Adipocyte (in vitro differentiated cells): ENCODE results near the gene JADE1.
A peak's percentile ranks its signal among the peaks of the same experiment; 100 is the strongest.

ENCODE experiments used
- DNase-seq: peaks from one replicate; pipeline ENCODE4 v3.0.0-alpha.2; 2015; ENCODE audit warnings: low read depth
- H3K27me3 ChIP-seq: replicated peaks from 2 replicates; pipeline ENCODE4 v1.7.0; 2013; ENCODE audit warnings: mild to moderate bottlenecking, low read length, moderate library complexity; ENCODE audit not compliant: control insufficient read depth, insufficient read depth
- H3K36me3 ChIP-seq: 2 replicates; pipeline ENCODE4 v1.7.0; 2013; ENCODE audit warnings: low read length, mild to moderate bottlenecking, moderate library complexity; ENCODE audit not compliant: control insufficient read depth, insufficient read depth, severe bottlenecking
- H3K4me1 ChIP-seq: 2 replicates; pipeline ENCODE4 v1.7.0; 2013; ENCODE audit warnings: mild to moderate bottlenecking, low read length, moderate library complexity; ENCODE audit not compliant: control insufficient read depth, insufficient read depth
- H3K4me3 ChIP-seq: 2 replicates; pipeline ENCODE4 v1.7.0; 2013; ENCODE audit warnings: mild to moderate bottlenecking, low read length, moderate library complexity
- H3K9ac ChIP-seq: 2 replicates; pipeline ENCODE4 v1.7.0; 2013; ENCODE audit warnings: mild to moderate bottlenecking, low read length, moderate library complexity
- H3K9me3 ChIP-seq: 2 replicates; pipeline ENCODE4 v1.7.0; 2013; ENCODE audit warnings: mild to moderate bottlenecking, low read length, moderate library complexity; ENCODE audit not compliant: control insufficient read depth

Gene JADE1

GRCh38 chr4:128811571-128812441 lies 2.3 kb downstream of the JADE1 start:
- Histone ChIP-seq H3K27me3 (no peaks in the 10 kb centered on the region), H3K9ac (peak overlapping the region; percentile 100), H3K36me3 (peaks cover 3% of the 10 kb centered on the region), H3K9me3 (no peaks in the 10 kb centered on the region), H3K4me1 (peaks cover 19% of the 10 kb centered on the region), H3K4me3 (peak overlapping the region; percentile 99)
- peak; percentile 95 for DNase-seq

- peak; percentile 90 for DNase-seq
Measured at GRCh38 chr4:128812442-128813235, 3.1 kb downstream of the JADE1 start.

GRCh38 chr4:128813965-128814364 lies 4.5 kb downstream of the JADE1 start:
- Histone ChIP-seq H3K4me1 (peaks cover 21% of the 10 kb centered on the region), H3K27me3 (no peaks in the 10 kb centered on the region), H3K9me3 (no peaks in the 10 kb centered on the region), H3K4me3 (peak overlapping the region; percentile 99), H3K9ac (peak overlapping the region; percentile 20), H3K36me3 (peaks cover 3% of the 10 kb centered on the region)
- no peak for DNase-seq

More at GRCh38 chr4:128812442-128813235, 3.1 kb downstream of the JADE1 start:
- H3K4me3 ChIP-seq: peak overlapping the region; percentile 99
- peak overlapping the region; percentile 100 for H3K9ac ChIP-seq
- peaks cover 3% of the 10 kb centered on the region for H3K36me3 ChIP-seq
- H3K27me3 ChIP-seq: no peaks in the 10 kb centered on the region
- H3K4me1 ChIP-seq: peaks cover 19% of the 10 kb centered on the region
- H3K9me3 ChIP-seq: no peaks in the 10 kb centered on the region

- H3K9me3 ChIP-seq: no peaks in the 10 kb centered on the region
- no peak overlapping the region for H3K9ac ChIP-seq
- peaks cover 8% of the 10 kb centered on the region for H3K36me3 ChIP-seq
- no peak for DNase-seq
- peaks cover 53% of the 10 kb centered on the region for H3K4me1 ChIP-seq
- H3K4me3 ChIP-seq: no peak overlapping the region
- no peaks in the 10 kb centered on the region for H3K27me3 ChIP-seq
Measured at GRCh38 chr4:128818442-128818841, 8.9 kb downstream of the JADE1 start.

- peaks cover 51% of the 10 kb centered on the region for H3K4me1 ChIP-seq
- H3K27me3 ChIP-seq: no peaks in the 10 kb centered on the region
- no peaks in the 10 kb centered on the region for H3K9me3 ChIP-seq
- no peak overlapping the region for H3K4me3 ChIP-seq
- DNase-seq: no peak
- H3K9ac ChIP-seq: no peak overlapping the region
- peaks cover 8% of the 10 kb centered on the region for H3K36me3 ChIP-seq
Measured at GRCh38 chr4:128819082-128819742, 9.7 kb downstream of the JADE1 start.

- DNase-seq: no peak
- Histone ChIP-seq H3K4me3 (no peak overlapping the region), H3K9me3 (no peaks in the 10 kb centered on the region), H3K36me3 (peaks cover 8% of the 10 kb centered on the region), H3K9ac (no peak overlapping the region), H3K27me3 (no peaks in the 10 kb centered on the region), H3K4me1 (peaks cover 64% of the 10 kb centered on the region)
Measured at GRCh38 chr4:128820671-128821070, 11.2 kb downstream of the JADE1 start.

GRCh38 chr4:128821151-128821550 lies 11.7 kb downstream of the JADE1 start:
- Histone ChIP-seq H3K36me3 (peaks cover 8% of the 10 kb centered on the region), H3K4me3 (no peak overlapping the region), H3K9ac (no peak overlapping the region), H3K9me3 (no peaks in the 10 kb centered on the region), H3K27me3 (no peaks in the 10 kb centered on the region), H3K4me1 (peaks cover 66% of the 10 kb centered on the region)
- no peak for DNase-seq

- peaks cover 4% of the 10 kb centered on the region for H3K36me3 ChIP-seq
- no peaks in the 10 kb centered on the region for H3K9me3 ChIP-seq
- peak overlapping the region; percentile 43 for H3K9ac ChIP-seq
- DNase-seq: peak; percentile 85
- peaks cover 84% of the 10 kb centered on the region for H3K4me1 ChIP-seq
- no peaks in the 10 kb centered on the region for H3K27me3 ChIP-seq
- H3K4me3 ChIP-seq: peak overlapping the region; percentile 36
Measured at GRCh38 chr4:128823025-128823661, 13.6 kb downstream of the JADE1 start.

GRCh38 chr4:128825226-128825625 lies 15.7 kb downstream of the JADE1 start:
- Histone ChIP-seq H3K9me3 (no peaks in the 10 kb centered on the region), H3K9ac (no peak overlapping the region), H3K36me3 (no peaks in the 10 kb centered on the region), H3K4me3 (no peak overlapping the region), H3K27me3 (no peaks in the 10 kb centered on the region), H3K4me1 (peaks cover 76% of the 10 kb centered on the region)
- DNase-seq: no peak

GRCh38 chr4:128827296-128827695 lies 17.8 kb downstream of the JADE1 start:
- Histone ChIP-seq H3K9me3 (no peaks in the 10 kb centered on the region), H3K36me3 (peaks cover 14% of the 10 kb centered on the region), H3K4me3 (no peak overlapping the region), H3K4me1 (peaks cover 78% of the 10 kb centered on the region), H3K27me3 (no peaks in the 10 kb centered on the region), H3K9ac (peak overlapping the region; percentile 25)
- peak; percentile 35 for DNase-seq
